HEK293T (cell line): Measurements from ENCODE around the gene ADSS1.

Experiments used
- CTCF ChIA-PET: fragments of 350-600 bp; formaldehyde crosslinking; extraction: SDS; loops from one replicate; lab custom pipeline; 2021; ENCODE audit warnings: antibody characterized with exemption, inconsistent platforms; lab: Yijun Ruan, JAX
- POLR2A ChIA-PET: fragments of 350-600 bp; formaldehyde crosslinking; extraction: SDS; loops from one replicate; lab custom pipeline; 2020; ENCODE audit warnings: antibody characterized with exemption, inconsistent platforms; lab: Yijun Ruan, JAX
- DNase-seq: peaks from one replicate; pipeline ENCODE4 v3.0.0; 2012; ENCODE audit warnings: mixed read lengths; ENCODE audit errors: extremely low spot score
- ARNT ChIP-seq: fragments of 450-650 bp; IDR thresholded peaks from 2 replicates; pipeline ENCODE4 v1.6.1; 2017; ENCODE audit warnings: mild to moderate bottlenecking
- BHLHE40 ChIP-seq: fragments of 450-650 bp; IDR thresholded peaks from 2 replicates; pipeline ENCODE4 v1.6.1; 2016; ENCODE audit warnings: mild to moderate bottlenecking, moderate library complexity, borderline replicate concordance
- CTBP1 ChIP-seq: fragments of 450-650 bp; IDR thresholded peaks from 2 replicates; pipeline ENCODE4 v1.6.1; 2016; ENCODE audit warnings: borderline replicate concordance
- ELF4 ChIP-seq: fragments of 450-650 bp; IDR thresholded peaks from 2 replicates; pipeline ENCODE4 v1.6.1; 2017; ENCODE audit warnings: antibody characterized with exemption
- FOXA1 ChIP-seq: fragments of 450-650 bp; IDR thresholded peaks from 2 replicates; pipeline ENCODE4 v1.6.1; 2016; ENCODE audit warnings: mild to moderate bottlenecking
- FOXK2 ChIP-seq: fragments of 450-650 bp; IDR thresholded peaks from 2 replicates; pipeline ENCODE4 v1.6.1; 2016; ENCODE audit warnings: mild to moderate bottlenecking
- FOXM1 ChIP-seq: fragments of 450-650 bp; IDR thresholded peaks from 2 replicates; pipeline ENCODE4 v1.6.1; 2017; ENCODE audit warnings: mild to moderate bottlenecking, borderline replicate concordance
- HDGF ChIP-seq: fragments of 450-650 bp; IDR thresholded peaks from 2 replicates; pipeline ENCODE4 v1.6.1; 2017; ENCODE audit warnings: antibody characterized with exemption, borderline replicate concordance
- L3MBTL2 ChIP-seq: fragments of 450-650 bp; conservative IDR thresholded peaks from 2 replicates; pipeline ENCODE4 v1.6.1; 2016; ENCODE audit warnings: mild to moderate bottlenecking
- LEF1 ChIP-seq: fragments of 450-650 bp; IDR thresholded peaks from 2 replicates; pipeline ENCODE4 v1.6.1; 2017; ENCODE audit warnings: mild to moderate bottlenecking, borderline replicate concordance
- NFRKB ChIP-seq: fragments of 450-650 bp; IDR thresholded peaks from 2 replicates; pipeline ENCODE4 v1.6.1; 2016; ENCODE audit warnings: mild to moderate bottlenecking, moderate library complexity
- SP1 ChIP-seq: fragments of 450-650 bp; IDR thresholded peaks from 2 replicates; pipeline ENCODE4 v1.6.1; 2017
- SUZ12 ChIP-seq: fragments of 450-650 bp; IDR thresholded peaks from 2 replicates; pipeline ENCODE4 v1.6.1; 2016; ENCODE audit warnings: mild to moderate bottlenecking
- TARDBP ChIP-seq: fragments of 450-650 bp; IDR thresholded peaks from 2 replicates; pipeline ENCODE4 v1.6.1; 2016
- ZNF384 ChIP-seq: fragments of 450-650 bp; IDR thresholded peaks from 2 replicates; pipeline ENCODE4 v1.6.1; 2016
- TF ChIP-seq, protein P1 (sequence below): fragments of 450-650 bp; IDR thresholded peaks from 2 replicates; pipeline ENCODE4 v1.6.1; 2016

ADSS1 gene

DNA sequence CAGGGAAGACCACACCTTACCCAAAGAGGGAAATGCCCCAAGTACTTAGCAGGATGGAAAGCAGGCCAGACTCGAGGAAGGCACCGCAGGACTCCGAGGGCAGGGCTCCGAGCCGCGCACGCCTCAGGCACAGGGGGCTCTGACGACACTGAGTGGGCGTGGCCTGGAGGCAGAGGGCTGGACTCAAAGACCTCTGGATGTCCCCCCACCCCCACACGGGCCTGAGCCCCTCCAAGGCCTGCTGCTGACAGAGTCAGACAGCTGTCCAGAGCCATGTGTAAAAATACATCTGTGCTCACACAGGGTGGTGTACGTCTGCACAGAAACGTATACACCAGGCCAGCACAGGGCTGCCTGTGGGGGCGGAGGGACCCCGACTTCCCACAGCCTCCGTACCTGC is 70.1 kb downstream of the ADSS1 start:
- TF ChIP-seq HDGF (peak; percentile 9; the same call in 1 of the 2 replicates), ZNF384 (no peak)
- POLR2A ChIA-PET = interaction anchor here (0.8 to 2.0 kb wide), 5 partner anchors 10 to 42 kb away, joined by 3 to 6 read pairs (median 5); partner anchors contain the start of gene SIVA1
- CTCF ChIA-PET = interaction anchor here (1.0 kb wide), 1 partner anchor 25 kb away, joined by 4 read pairs; no protein-coding TSS in a partner anchor
- DNase-seq = peak; percentile 92

DNA sequence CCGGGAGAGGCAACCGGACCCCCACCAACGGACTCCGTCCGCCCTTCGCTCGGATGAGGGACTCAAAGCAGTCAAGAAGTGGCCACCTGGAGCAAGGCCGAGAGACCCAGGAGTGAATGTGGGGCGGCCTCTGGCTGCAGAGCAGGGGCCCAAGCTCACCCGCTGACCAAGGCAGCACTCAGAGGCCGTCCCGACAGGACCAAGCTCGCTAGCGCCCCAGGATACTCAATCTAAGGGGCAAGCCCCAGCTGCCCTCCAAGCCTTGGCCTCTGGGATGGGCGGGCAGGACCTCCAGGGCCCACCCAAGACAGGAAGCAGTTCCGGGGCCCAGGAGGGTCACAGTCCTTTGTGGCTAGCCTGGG is 70.6 kb downstream of the ADSS1 start:
- ChIA-PET POLR2A (interaction anchor here (0.8 to 2.0 kb wide), 5 partner anchors 10 to 42 kb away, joined by 3 to 6 read pairs (median 5); partner anchors contain the start of gene SIVA1), CTCF (interaction anchor here (1.0 kb wide), 1 partner anchor 26 kb away, joined by 4 read pairs; no protein-coding TSS in a partner anchor)
- DNase-seq = no peak
- no peak for TF ChIP-seq TARDBP
- no peak for TF ChIP-seq FOXK2
- TF ChIP-seq ELF4 = no peak
- TF ChIP-seq CTBP1 = no peak
- no peak for TF ChIP-seq SUZ12
- no peak for TF ChIP-seq L3MBTL2
- no peak for TF ChIP-seq ARNT
- TF ChIP-seq NFRKB = no peak
- TF ChIP-seq LEF1 = no peak
- TF ChIP-seq, protein P1, sequence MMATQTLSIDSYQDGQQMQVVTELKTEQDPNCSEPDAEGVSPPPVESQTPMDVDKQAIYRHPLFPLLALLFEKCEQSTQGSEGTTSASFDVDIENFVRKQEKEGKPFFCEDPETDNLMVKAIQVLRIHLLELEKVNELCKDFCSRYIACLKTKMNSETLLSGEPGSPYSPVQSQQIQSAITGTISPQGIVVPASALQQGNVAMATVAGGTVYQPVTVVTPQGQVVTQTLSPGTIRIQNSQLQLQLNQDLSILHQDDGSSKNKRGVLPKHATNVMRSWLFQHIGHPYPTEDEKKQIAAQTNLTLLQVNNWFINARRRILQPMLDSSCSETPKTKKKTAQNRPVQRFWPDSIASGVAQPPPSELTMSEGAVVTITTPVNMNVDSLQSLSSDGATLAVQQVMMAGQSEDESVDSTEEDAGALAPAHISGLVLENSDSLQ = no peak
- TF ChIP-seq SP1 = no peak
- no peak for TF ChIP-seq FOXA1
- TF ChIP-seq ZNF384 = no peak

DNA sequence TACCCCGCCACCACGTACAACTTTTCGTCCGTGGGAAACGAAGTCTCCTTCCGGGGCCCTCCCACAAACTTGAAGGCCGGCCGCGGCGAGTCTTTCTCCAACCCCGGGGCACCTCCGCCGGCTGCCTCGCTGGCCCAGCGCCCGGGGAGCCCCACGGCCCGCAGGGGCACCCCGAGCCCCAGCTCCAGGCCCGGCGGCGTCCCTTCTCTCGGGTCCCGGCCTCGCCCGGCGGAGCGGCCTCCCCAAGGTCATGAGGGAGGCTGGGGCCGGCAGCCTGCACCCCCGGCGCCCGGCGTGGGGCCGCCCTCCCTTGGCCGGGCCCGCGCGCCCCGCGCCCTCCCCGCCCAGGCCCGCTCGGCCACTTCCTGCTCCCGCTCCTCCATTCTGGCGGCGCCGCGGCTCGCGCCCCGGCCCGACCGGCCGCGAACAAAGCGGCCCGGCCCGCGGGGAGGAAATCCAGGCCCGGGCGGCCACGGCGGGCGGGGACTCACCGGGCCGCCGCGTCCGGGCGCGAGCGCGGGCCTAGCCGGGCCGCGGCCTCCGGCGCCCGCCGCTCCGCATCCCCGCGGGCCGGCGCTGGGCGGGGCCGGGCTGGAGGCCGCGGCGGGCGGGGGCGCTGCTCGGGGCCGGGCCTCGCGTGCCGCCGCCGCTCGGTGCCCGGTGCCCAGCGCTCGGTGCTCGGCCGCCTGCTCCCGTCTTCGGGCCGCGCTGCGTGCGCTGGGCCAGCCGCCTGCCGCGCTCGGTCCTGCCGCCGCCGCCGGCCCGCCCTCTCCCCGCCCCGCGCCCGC is 71.2 kb downstream of the ADSS1 start, which contains the start of gene AKT1:
TSS of gene AKT1 (minus strand) at position 756 of the 788 bp plus-strand sequence. CDS start 3,105 bp downstream, outside the sequence.
- POLR2A ChIA-PET = interaction anchor here (1.0 to 1.5 kb wide), 3 partner anchors 11 to 27 kb away, joined by 3 to 6 read pairs (median 5); no protein-coding TSS in a partner anchor
- TF ChIP-seq, protein P1 = no peak
- no peak for TF ChIP-seq BHLHE40
- no peak for TF ChIP-seq FOXM1
- TF ChIP-seq ARNT = no peak
- no peak for TF ChIP-seq LEF1
- no peak for TF ChIP-seq SP1
- no peak for TF ChIP-seq FOXA1
- no peak for TF ChIP-seq ZNF384
- TF ChIP-seq NFRKB = no peak
- no peak for TF ChIP-seq L3MBTL2
- TF ChIP-seq HDGF = no peak
- TF ChIP-seq TARDBP = no peak
- CTCF ChIA-PET = interaction anchor here (1.0 kb wide), 1 partner anchor 26 kb away, joined by 4 read pairs; no protein-coding TSS in a partner anchor
- peak; percentile 45 for DNase-seq

DNA sequence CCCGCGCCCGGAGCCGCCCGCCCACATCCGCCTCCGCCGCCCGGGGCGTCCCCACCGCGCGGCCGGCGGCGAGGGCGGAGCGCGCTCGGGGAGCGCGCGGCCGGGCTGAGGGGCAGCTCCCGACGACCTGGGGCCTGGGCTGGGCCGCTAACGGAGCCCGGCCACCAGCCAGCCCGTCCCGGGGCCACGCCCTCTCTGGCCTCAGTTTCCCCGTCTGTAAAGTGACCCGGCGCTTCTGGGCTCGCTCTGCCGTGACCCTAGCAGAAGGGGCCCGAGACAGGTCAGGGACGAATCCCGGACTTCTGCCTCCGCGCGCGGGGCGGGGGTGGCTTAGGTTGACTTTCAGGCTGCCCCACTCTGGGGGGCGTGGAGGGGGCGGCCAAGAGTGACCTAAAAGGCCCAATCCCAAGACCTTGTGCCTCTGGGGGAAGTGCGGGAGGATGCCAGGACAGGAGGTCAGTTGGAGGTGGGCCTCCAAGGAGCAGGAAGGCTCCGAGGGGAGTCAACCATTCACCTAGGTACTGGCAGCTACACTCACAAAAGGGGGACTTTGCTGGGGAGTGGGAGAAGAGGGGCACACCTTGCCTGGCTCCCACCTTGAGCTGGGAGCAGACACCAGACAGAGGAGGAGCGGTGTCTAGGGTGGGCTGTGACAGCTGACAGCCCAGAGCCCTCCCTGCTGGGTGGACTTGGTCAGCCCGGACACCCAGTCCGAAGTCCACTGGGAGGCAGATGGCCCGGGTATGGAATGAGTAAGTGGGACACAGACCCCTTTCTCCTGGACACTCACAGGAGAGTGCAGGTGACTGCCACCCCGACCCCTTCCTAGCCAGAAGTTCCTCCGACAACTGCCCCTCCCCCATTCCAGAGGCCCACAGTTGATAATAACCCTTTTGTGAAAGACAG is 72.0 kb downstream of the ADSS1 start:
- no peak for TF ChIP-seq ARNT
- TF ChIP-seq ELF4 = no peak
- TF ChIP-seq TARDBP = no peak
- TF ChIP-seq SP1 = no peak
- no peak for TF ChIP-seq FOXK2
- ChIA-PET CTCF (no interaction called here), POLR2A (interaction anchor here (0.7 to 1.5 kb wide), 2 partner anchors 25 to 43 kb away, joined by 5 to 6 read pairs; partner anchors contain the start of gene SIVA1)
- DNase-seq = peak; percentile 72

DNA sequence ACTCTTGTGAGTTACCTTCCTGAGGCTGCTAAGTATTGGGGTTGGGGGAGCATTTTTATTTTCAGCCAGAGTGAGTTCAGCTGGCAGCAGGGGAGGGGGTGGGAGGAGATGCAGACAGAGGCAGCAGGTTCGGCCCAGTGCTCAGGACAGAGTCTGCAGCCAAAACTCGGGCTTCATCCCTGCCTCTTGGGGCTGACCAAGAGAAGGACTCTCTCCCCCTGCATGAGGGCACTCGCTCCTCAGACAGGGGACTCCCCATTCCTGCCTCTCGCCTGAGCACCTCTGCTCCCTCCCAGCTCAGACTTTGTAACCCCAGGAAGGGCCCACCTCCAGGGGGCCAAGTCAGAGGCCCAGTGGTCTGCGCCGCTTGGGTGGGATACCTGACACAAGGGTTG is 72.7 kb downstream of the ADSS1 start:
- POLR2A ChIA-PET = interaction anchor here (1.3 kb wide), 1 partner anchor 20 kb away, joined by 4 read pairs; no protein-coding TSS in a partner anchor
- TF ChIP-seq LEF1 (no peak), HDGF (no peak)
- DNase-seq = no peak
- CTCF ChIA-PET = no interaction called here
